ENCODE measurements around the gene PPP1R1B.

Gene PPP1R1B

DNA sequence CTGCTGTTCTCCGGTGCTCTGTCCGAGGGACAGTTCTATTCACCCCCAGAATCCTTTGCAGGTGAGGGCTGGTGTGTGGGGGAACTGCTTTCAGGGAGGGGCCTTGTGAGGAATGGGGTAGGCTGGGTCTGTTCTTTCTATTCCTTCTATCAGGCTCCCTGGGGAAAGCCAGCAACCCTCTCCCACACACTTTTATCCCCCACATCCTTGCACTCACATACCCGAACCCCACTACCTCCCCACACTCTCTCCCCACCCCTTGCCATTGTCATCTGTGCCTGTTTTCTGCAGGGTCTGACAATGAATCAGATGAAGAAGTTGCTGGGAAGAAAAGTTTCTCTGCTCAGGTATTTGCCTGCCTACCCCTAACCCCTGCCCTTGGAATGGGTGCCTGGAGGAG, 32.0 kb downstream of the PPP1R1B start:
- no peak for DNase-seq

- no peak for DNase-seq
Observed at GRCh38 chr17:39659279-39660010, 32.7 kb downstream of the PPP1R1B start.

GRCh38 chr17:39660011-39660360, 33.2 kb downstream of the PPP1R1B start:
- no peak for DNase-seq

- no peak for DNase-seq
Observed at GRCh38 chr17:39660397-39661385, 33.9 kb downstream of the PPP1R1B start.

DNA sequence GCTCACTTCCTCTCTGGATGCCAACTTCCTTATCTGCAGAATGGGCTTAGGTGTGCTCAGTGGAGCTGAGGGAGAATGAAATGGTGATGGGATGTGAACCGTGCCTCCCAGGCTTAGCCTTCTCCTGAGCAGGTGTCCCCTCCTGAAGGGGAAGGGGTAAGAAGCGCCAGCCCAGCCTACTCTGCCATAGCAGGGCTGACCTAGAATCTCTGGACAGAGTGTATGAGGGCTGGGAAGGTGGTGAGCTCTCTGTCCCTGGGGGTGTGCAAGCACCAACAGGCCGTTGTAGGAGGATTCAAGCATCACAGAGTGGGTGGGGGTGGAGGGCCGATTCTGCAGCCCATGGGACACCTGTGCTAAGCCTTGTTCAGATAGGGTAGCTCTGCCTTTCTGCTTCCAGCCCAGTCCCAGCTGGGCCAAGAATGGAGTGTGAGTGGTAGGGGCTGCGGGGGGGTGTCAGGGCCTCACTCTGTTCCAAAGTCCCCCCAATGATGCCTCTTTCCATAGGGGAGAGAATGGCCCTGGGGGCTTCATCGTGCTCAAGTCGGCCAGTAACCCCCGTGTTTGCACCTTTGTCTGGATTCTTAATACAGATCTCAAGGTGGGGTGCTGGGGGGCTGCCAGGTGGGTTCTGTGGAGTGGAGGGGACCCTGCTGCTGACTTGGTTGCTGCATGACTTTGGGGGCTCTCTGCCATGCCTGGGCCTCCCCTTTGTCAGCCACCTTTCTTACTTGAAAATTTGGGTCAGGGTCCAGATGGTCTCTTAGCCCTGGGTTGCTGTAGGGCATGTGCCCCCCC, 35.2 kb downstream of the PPP1R1B start:
- no peak for DNase-seq

GRCh38 chr17:39662551-39663339, 36.0 kb downstream of the PPP1R1B start:
- no peak for DNase-seq

DNA sequence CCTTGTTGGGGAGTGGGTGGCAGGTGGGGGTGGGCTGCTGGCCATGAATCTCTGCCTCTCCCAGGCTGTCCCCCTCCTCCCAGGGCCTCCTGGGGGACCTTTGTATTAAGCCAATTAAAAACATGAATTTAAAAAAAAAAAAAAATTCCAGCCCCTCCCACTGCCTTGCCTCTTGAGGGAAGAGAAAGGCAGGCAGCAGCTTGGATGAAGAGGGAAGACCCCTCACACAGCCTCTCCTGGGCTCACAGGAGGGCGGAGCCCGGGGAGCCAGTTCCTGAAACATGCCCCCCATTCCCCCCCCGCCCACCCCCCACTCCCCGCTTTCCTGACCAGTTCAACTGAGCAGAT, 36.6 kb downstream of the PPP1R1B start:
- no peak for DNase-seq

DNA sequence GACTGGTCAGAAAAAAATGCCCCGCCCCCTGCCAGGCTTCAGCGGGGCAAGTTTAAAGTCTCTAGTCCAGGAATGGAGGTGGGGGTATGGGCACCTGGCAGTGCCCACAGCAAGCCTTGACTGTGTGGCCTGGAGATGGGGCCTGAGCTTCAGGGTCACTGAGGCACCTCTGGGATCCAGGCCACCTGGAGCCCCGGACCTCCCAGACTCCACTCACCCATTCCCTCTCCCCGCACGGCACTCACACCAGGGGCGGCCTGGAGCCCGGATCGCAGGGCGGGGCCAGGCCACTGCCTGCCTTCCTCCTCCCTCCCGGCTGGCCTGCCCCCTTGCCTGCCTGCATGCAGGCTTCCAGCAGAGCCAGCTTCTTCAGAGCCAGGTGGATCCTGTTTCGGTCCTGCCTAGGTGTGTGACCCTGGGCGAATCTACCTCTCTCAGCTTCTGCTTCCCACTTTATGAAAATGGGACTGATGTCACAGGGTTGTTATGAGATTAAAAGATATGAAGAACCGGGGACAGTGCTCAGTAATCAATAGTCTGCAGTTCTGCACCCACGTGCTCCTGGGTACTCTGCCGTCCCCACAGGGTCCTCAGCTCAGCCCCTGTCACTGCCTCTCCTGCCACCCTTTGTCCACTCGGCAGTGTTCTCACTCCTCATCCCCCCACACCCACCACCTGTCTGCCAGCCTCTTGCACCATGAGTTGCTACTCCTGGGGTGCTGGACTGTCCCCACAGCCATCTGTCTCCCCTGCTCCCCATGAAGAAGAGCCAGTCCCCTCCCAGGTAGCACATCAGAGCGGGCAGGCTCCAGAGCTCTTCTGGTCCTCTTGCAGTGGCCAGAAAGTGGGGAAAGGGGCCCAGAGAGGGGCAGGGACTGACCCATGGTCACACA, 37.2 kb downstream of the PPP1R1B start:
- DNase-seq = peak; percentile 64

DNA sequence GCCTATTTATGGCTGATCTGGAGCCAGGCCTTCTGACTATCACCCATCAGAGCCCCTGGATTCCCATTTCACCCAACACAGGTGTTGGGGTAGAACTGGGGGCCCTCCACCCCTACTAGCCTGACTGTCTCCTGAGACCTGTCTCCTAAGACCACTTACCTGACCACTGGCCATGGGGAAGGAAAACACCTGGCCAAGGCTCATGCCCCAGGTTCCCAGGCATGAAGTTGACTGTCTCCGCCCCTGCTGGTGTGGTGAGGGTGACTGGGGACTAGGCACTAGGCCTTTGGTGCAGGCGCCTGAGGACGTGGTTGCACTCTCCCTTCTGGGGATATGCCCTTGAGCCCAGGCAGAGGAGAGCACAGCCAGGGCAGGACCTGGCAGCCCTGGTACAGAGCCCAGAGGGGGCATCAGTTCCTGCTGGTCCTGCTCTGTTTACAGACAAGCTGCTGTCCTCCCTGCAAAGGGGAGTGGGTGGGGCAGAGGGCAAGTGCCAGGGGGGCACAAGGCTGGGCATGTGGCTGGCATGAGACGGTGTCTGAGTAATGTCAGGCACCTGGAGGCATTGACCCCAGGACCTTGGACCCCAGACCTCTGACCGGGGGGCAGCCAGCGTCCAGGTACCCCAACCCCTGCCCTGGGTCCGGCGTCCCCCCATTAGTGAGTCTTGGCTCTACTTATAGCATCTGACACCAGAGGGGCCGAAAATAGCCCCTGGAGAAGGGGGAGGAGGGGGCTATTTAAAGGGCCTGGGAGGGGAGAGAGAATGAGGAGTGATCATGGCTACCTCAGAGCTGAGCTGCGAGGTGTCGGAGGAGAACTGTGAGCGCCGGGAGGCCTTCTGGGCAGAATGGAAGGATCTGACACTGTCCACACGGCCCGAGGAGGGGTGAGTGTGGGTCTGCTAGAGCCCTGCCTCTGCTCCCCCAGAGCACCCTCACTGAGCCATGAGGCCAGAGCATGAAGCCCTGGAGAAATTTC, 38.1 kb downstream of the PPP1R1B start, which contains the start of gene TCAP:
TSS of gene TCAP (plus strand) at position 769 of the 981 bp plus-strand sequence. CDS start at position 780, 11 bp downstream.
- DNase-seq = no peak

DNA sequence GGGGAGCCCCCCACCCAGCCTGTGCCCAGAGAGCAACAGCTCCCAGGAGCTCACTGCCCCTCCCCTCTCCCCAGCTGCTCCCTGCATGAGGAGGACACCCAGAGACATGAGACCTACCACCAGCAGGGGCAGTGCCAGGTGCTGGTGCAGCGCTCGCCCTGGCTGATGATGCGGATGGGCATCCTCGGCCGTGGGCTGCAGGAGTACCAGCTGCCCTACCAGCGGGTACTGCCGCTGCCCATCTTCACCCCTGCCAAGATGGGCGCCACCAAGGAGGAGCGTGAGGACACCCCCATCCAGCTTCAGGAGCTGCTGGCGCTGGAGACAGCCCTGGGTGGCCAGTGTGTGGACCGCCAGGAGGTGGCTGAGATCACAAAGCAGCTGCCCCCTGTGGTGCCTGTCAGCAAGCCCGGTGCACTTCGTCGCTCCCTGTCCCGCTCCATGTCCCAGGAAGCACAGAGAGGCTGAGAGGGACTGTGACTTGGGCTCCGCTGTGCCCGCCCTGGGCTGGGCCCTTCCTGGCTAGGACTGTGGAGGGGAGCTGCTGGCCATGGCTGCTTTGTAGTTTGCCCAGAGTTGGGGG, 39.0 kb downstream of the PPP1R1B start:
- peak; percentile 28 for DNase-seq

GRCh38 chr17:39666231-39666600, 39.5 kb downstream of the PPP1R1B start:
- no peak for DNase-seq

GRCh38 chr17:39666601-39667261, 40.0 kb downstream of the PPP1R1B start:
- no peak for DNase-seq

DNA sequence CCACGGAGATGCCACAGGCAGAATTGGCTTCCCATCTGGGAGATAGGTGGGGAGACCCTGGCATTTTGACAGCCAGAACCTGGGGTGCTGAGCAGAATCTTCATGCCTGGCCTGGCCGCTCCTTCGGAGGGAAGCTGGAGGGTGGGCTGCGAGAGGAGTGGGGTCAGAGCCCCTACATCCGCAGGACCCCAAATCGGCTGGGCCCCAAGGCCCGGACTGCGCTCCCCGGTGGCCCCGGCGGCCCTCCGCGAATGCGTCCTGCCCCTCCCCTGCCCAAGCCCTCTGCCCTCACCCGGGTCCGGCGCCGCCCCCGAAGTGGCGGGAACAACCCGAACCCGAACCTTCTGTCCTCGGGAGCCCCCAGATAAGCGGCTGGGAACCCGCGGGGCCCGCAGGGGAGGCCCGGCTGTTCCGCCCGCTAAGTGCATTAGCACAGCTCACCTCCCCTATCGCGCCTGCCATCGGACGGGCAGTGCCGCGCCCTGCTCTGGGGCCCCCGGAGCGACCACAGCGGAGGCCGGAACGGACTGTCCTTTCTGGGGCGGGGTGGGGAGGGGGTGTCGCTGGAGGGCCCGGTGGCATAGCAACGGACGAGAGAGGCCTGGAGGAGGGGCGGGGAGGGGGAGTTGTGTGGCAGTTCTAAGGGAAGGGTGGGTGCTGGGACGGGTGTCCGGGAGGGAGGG, 40.7 kb downstream of the PPP1R1B start:
- DNase-seq = no peak

DNA sequence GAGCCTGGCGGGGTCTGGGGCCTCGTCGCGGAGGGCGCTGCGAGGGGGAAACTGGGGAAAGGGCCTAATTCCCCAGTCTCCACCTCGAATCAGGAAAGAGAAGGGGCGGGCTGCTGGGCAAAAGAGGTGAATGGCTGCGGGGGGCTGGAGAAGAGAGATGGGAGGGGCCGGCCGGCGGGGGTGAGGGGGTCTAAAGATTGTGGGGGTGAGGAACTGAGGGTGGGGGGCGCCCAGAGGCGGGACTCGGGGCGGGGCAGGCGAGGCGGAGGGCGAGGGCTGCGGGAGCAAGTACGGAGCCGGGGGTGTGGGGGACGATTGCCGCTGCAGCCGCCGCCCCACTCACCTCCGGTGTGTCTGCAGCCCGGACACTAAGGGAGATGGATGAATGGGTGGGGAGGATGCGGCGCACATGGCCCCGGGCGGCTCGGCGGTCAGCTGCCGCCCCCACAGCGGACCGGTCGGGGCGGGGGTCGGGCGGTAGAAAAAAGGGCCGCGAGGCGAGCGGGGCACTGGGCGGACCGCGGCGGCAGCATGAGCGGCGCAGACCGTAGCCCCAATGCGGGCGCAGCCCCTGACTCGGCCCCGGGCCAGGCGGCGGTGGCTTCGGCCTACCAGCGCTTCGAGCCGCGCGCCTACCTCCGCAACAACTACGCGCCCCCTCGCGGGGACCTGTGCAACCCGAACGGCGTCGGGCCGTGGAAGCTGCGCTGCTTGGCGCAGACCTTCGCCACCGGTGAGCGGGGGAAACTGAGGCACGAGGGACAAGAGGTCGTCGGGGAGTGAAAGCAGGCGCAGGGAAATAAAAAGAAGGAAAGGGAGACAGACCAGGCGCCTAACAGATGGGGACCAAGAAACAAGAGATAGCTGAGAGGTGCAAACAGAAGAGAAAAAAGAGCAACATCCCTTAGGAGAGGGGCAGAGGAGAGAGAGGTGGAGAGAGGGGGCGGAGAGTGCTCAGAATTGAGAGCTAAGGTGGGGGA, 41.5 kb downstream of the PPP1R1B start, which contains the start of gene PNMT:
TSS of gene PNMT (plus strand) at position 509 of the 980 bp plus-strand sequence. CDS start at position 532, 23 bp downstream.
- peak; percentile 57 for DNase-seq

DNA sequence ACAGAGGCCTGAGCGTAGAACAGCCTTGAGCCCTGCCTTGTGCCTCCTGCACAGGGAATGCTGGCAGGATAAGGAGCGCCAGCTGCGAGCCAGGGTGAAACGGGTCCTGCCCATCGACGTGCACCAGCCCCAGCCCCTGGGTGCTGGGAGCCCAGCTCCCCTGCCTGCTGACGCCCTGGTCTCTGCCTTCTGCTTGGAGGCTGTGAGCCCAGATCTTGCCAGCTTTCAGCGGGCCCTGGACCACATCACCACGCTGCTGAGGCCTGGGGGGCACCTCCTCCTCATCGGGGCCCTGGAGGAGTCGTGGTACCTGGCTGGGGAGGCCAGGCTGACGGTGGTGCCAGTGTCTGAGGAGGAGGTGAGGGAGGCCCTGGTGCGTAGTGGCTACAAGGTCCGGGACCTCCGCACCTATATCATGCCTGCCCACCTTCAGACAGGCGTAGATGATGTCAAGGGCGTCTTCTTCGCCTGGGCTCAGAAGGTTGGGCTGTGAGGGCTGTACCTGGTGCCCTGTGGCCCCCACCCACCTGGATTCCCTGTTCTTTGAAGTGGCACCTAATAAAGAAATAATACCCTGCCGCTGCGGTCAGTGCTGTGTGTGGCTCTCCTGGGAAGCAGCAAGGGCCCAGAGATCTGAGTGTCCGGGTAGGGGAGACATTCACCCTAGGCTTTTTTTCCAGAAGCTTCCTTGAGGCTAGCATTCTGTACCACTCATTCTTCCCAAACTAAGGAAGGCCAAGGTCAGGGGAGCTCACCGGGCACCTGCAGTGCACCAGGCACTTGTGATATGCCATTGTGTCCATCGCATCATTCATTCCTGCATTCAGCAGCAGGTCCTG, 43.4 kb downstream of the PPP1R1B start:
- no peak for DNase-seq

GRCh38 chr17:39670746-39671145, 44.0 kb downstream of the PPP1R1B start:
- no peak for DNase-seq

All from NCI-H510A treated with DMSO at 0.1 percent for 48 hours (cell line).